A549 (cell line): ENCODE results near the gene GLOD4. TPM values are rescaled to one million over a fixed set of nuclear protein-coding genes. Genes with fewer than 3 reads are reported as not detected.

Experiments
- ATAC-seq, 2 experiments: fragments of 200-7000 bp in 1 of 2; fragments of >200 bp in 1 of 2; cut with Nextera tagmentation in 1 of 2; cut with Tn5 transposase in 1 of 2; 3 replicates each; pipeline versions ENCODE4 v1.8.0 to v1.9.1; 2018 to 2020; ENCODE audit warnings: mild to moderate bottlenecking in 1 of 2, moderate library complexity in 1 of 2
- CTCF ChIA-PET: fragments of 300-600 bp; sonication (Branson Sonifier 250); formaldehyde crosslinking; extraction: SDS; loops from one replicate; lab custom pipeline; 2021; ENCODE audit warnings: antibody characterized with exemption, inconsistent platforms; lab: Yijun Ruan, JAX
- POLR2A ChIA-PET: fragments of 350-600 bp; formaldehyde crosslinking; extraction: SDS; loops from one replicate; lab custom pipeline; 2021; ENCODE audit warnings: antibody characterized with exemption, inconsistent platforms; lab: Yijun Ruan, JAX
- DNase-seq, 2 experiments: peaks; one replicate each; pipeline versions ENCODE4 v3.0.0 to v3.0.0-alpha.2; 2011 to 2016; ENCODE audit warnings: low read depth in 1 of 2, low spot score in 1 of 2
- FAIRE-seq: peaks from 2 replicates; lab custom pipeline; 2011; peaks lifted over from hg19 to GRCh38; lab: Jason Lieb, UNC
- H3K27ac ChIP-seq, 2 experiments: fragments of >200 bp; sonication (Bioruptor Twin); formaldehyde crosslinking; 3 replicates each; pipeline ENCODE4 v1.5.1; 2016 to 2017
- H3K4me1 ChIP-seq: fragments of >200 bp; sonication (Bioruptor Twin); formaldehyde crosslinking; 3 replicates; pipeline ENCODE4 v1.6.1; 2016
- H3K4me2 ChIP-seq: fragments of >200 bp; sonication (Bioruptor Twin); formaldehyde crosslinking; 3 replicates; pipeline ENCODE4 v1.6.1; 2016
- H3K4me3 ChIP-seq: fragments of >200 bp; sonication (Bioruptor Twin); formaldehyde crosslinking; 3 replicates; pipeline ENCODE4 v1.5.1; 2016
- H3K9me3 ChIP-seq: fragments of >200 bp; sonication (Bioruptor Twin); formaldehyde crosslinking; 3 replicates; pipeline ENCODE4 v1.6.1; 2016
- ATOH8 ChIP-seq: fragments of 250-450 bp; sonication (Bioruptor Pico); IDR thresholded peaks from 2 replicates; pipeline ENCODE4 v1.5.0; 2020; ENCODE audit warnings: low read depth, mild to moderate bottlenecking, moderate library complexity
- CBX8 ChIP-seq: fragments of 200-600 bp; sonication (generic); IDR thresholded peaks from 2 replicates; pipeline ENCODE4 v1.6.1; 2016
- CEBPB ChIP-seq, 2 experiments: fragments of >200 bp in 1 of 2; sonication (Bioruptor Twin) in 1 of 2; formaldehyde crosslinking in 1 of 2; IDR thresholded peaks; 2 replicates each; pipeline ENCODE4 v1.6.1; 2012 to 2016
- CHD2 ChIP-seq: fragments of 150-350 bp; IDR thresholded peaks from 2 replicates; pipeline ENCODE4 v1.6.1; 2014; ENCODE audit warnings: low read length; ENCODE audit not compliant: partially characterized antibody
- CTCF ChIP-seq: fragments of >200 bp; sonication (Bioruptor Twin); formaldehyde crosslinking; IDR thresholded peaks from 3 replicates; pipeline ENCODE4 v1.5.1; 2016
- EHF ChIP-seq: fragments of 250-450 bp; sonication (Bioruptor Pico); IDR thresholded peaks from 2 replicates; pipeline ENCODE4 v1.5.0; 2020; ENCODE audit warnings: mild to moderate bottlenecking
- FOSL2 ChIP-seq, 2 experiments: fragments of 450-650 bp in 1 of 2; fragments of >200 bp in 1 of 2; sonication (Bioruptor Twin) in 1 of 2; formaldehyde crosslinking; IDR thresholded peaks; 2 replicates each; pipeline versions ENCODE4 v1.5.0 to v1.6.1; 2016 to 2020; ENCODE audit warnings: mild to moderate bottlenecking in 1 of 2, moderate library complexity in 1 of 2
- FOXS1 ChIP-seq: fragments of 250-450 bp; sonication (Bioruptor Pico); IDR thresholded peaks from 2 replicates; pipeline ENCODE4 v1.5.0; 2020; ENCODE audit warnings: mild to moderate bottlenecking, moderate library complexity
- GATA3 ChIP-seq: IDR thresholded peaks from 2 replicates; pipeline ENCODE4 v1.6.1; 2012; ENCODE audit warnings: borderline replicate concordance
- HDAC2 ChIP-seq: fragments of 200-600 bp; sonication (generic); IDR thresholded peaks from 2 replicates; pipeline ENCODE4 v1.6.1; 2016
- HMGXB4 ChIP-seq: fragments of 250-450 bp; sonication (Bioruptor Pico); IDR thresholded peaks from 2 replicates; pipeline ENCODE4 v1.5.0; 2021; ENCODE audit warnings: mild to moderate bottlenecking, moderate library complexity, borderline replicate concordance
- HOXA7 ChIP-seq: fragments of 250-450 bp; sonication (Bioruptor Pico); IDR thresholded peaks from 2 replicates; pipeline ENCODE4 v1.5.0; 2020; ENCODE audit warnings: mild to moderate bottlenecking, moderate library complexity
- HOXB13 ChIP-seq: fragments of 250-450 bp; sonication (Bioruptor Pico); IDR thresholded peaks from 2 replicates; pipeline ENCODE4 v1.5.0; 2020; ENCODE audit warnings: low read depth, mild to moderate bottlenecking, moderate library complexity
- JUN ChIP-seq, 2 experiments: fragments of >200 bp; sonication (Bioruptor Twin); formaldehyde crosslinking; IDR thresholded peaks; 2 replicates in 1 of 2; 3 replicates in 1 of 2; pipeline ENCODE4 v1.6.1; 2016 to 2017
- KDM1A ChIP-seq: fragments of 200-600 bp; sonication (generic); IDR thresholded peaks from 2 replicates; pipeline ENCODE4 v1.6.1; 2016; ENCODE audit warnings: low read depth, mild to moderate bottlenecking
- KDM5A ChIP-seq: fragments of 200-600 bp; sonication (generic); IDR thresholded peaks from 2 replicates; pipeline ENCODE4 v1.6.1; 2016; ENCODE audit warnings: antibody characterized with exemption, mild to moderate bottlenecking
- MYC ChIP-seq: IDR thresholded peaks from 2 replicates; pipeline ENCODE4 v1.6.1; 2012; ENCODE audit warnings: mild to moderate bottlenecking, inconsistent platforms, low read length, improper control_type of control experiment, borderline replicate concordance
- PHF8 ChIP-seq: fragments of 200-600 bp; sonication (generic); IDR thresholded peaks from 2 replicates; pipeline ENCODE4 v1.6.1; 2016; ENCODE audit warnings: low read depth, mild to moderate bottlenecking, antibody characterized with exemption, moderate library complexity, borderline replicate concordance
- POLR2AphosphoS2 ChIP-seq: conservative IDR thresholded peaks from 2 replicates; pipeline ENCODE4 v1.6.1; 2012; ENCODE audit warnings: low read length, improper control_type of control experiment, inconsistent platforms
- RAD21 ChIP-seq, 2 experiments: fragments of >200 bp in 1 of 2; sonication (Bioruptor Twin) in 1 of 2; formaldehyde crosslinking in 1 of 2; IDR thresholded peaks in 1 of 2; conservative IDR thresholded peaks in 1 of 2; 2 replicates in 1 of 2; 3 replicates in 1 of 2; pipeline ENCODE4 v1.6.1; 2012 to 2018; ENCODE audit warnings: inconsistent platforms in 1 of 2
- REST ChIP-seq: fragments of 200-600 bp; sonication (generic); IDR thresholded peaks from 2 replicates; pipeline ENCODE4 v1.6.1; 2016; ENCODE audit warnings: antibody characterized with exemption, mild to moderate bottlenecking, moderate library complexity
- RFX5 ChIP-seq: fragments of 450-650 bp; IDR thresholded peaks from 2 replicates; pipeline ENCODE4 v1.7.1; 2014; ENCODE audit warnings: antibody characterized with exemption, mild to moderate bottlenecking, moderate library complexity
- SREBF2 ChIP-seq: fragments of 450-650 bp; IDR thresholded peaks from 2 replicates; pipeline ENCODE4 v1.6.1; 2014; ENCODE audit warnings: mild to moderate bottlenecking, moderate library complexity
- USF2 ChIP-seq: fragments of 450-650 bp; IDR thresholded peaks from 2 replicates; pipeline ENCODE4 v1.6.1; 2014; ENCODE audit warnings: antibody characterized with exemption
- ZC3H11A ChIP-seq: fragments of 450-650 bp; IDR thresholded peaks from 2 replicates; pipeline ENCODE4 v1.6.1; 2014; ENCODE audit warnings: antibody characterized with exemption, mild to moderate bottlenecking
- WGBS: methylation state at CpG from one replicate; pipeline ENCODE4 v1.1.6; 2017; ENCODE audit errors: missing lambda C conversion rate; 5-methylcytosine and 5-hydroxymethylcytosine counted together
- polyA plus RNA-seq, 4 experiments: library from polyadenylated mRNA; depleted of rRNA in 3 of 4; stranded (reverse); fragments of >200 nt; fragmentation: RNase III in 1 of 4; extraction: RNeasy Plus Mini Kit Qiagen cat#74134 plus additional on column Dnase treatment in 1 of 4; gene quantifications; 2 replicates in 3 of 4; 3 replicates in 1 of 4; pipeline ENCODE4 v1.2.3, GENCODE V29; 2011 to 2017
- TF ChIP-seq, protein P1 (sequence below): fragments of >200 bp; sonication (Bioruptor Twin); formaldehyde crosslinking; IDR thresholded peaks from 2 replicates; pipeline ENCODE4 v1.6.1; 2016

Gene GLOD4
- polyA plus RNA-seq, 2 of the 4 experiments (the other 2 are of a cell fraction), result 133 to 141 TPM

DNA sequence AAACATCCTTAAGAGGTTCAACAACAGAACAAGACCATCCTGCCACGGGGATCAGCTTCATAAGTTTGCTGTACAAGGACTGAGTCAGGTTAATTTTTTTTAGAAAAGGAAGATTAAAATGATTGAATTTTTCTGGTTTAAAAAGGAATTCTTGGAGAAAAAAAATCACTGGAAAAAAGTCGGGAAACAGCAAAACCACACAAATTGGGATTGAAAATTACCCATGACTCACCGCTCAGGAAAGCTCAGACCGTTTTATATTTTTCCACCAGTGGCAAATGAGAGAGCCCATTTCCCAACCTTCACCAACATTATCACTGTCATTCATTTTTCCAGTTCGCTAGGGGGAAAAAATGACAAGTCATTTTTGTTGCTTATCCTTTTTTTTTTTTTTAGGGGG is 46.7 kb upstream of the GLOD4 start:
- H3K4me1 ChIP-seq, result no peaks in the 10 kb centered on the region
- H3K4me2 ChIP-seq, result no peak overlapping the region
- peaks cover 8% of the 10 kb centered on the region for H3K9me3 ChIP-seq
- FAIRE-seq, result no peak
- H3K27ac ChIP-seq, result no peak overlapping the region
- no peak for DNase-seq
- no peak for ATAC-seq
- POLR2A ChIA-PET, result no interaction called here
- CTCF ChIA-PET, result interaction anchor here (0.6 kb wide), 1 partner anchor 112 kb away, joined by 3 read pairs; no protein-coding TSS in a partner anchor
- WGBS, result 75% methylated on average over 5 of the region's 5 CpGs
- H3K4me3 ChIP-seq, result no peak overlapping the region
- TF ChIP-seq FOSL2 (IDR thresholded peaks at IDR 0.05) (no peak), FOSL2 (CRISPR knock-in tag; IDR thresholded peaks at IDR 0.05) (no peak), KDM1A (no peak), SREBF2 (no peak), USF2 (no peak), CTCF (no peak), PHF8 (no peak), HMGXB4 (CRISPR knock-in tag) (no peak), EHF (CRISPR knock-in tag) (no peak), HOXB13 (CRISPR knock-in tag) (no peak), POLR2AphosphoS2 (no peak), HDAC2 (no peak), CBX8 (no peak), CHD2 (no peak), JUN (IDR thresholded peaks at IDR 0.05) (no peak), CEBPB (IDR thresholded peaks at IDR 0.05) (no peak), REST (no peak)
- TF ChIP-seq, protein P1, sequence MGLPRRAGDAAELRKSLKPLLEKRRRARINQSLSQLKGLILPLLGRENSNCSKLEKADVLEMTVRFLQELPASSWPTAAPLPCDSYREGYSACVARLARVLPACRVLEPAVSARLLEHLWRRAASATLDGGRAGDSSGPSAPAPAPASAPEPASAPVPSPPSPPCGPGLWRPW, result no peak

- no peak overlapping the region for H3K4me3 ChIP-seq
- ChIA-PET CTCF (interaction anchor here (1.0 to 1.1 kb wide), 2 partner anchors 32 to 113 kb away, joined by 3 to 6 read pairs; no protein-coding TSS in a partner anchor), POLR2A (no interaction called here)
- 87% methylated on average over 21 of the region's 21 CpGs for WGBS
- no peak for FAIRE-seq
- H3K27ac ChIP-seq, result no peak overlapping the region
- no peak overlapping the region for H3K4me2 ChIP-seq
- ATAC-seq, result no peak
- H3K4me1 ChIP-seq, result no peaks in the 10 kb centered on the region
- peaks cover 4% of the 10 kb centered on the region for H3K9me3 ChIP-seq
- DNase-seq, result no peak
- no peak for TF ChIP-seq ZC3H11A
- TF ChIP-seq FOXS1 (CRISPR knock-in tag), result no peak
- no peak for TF ChIP-seq SREBF2
- no peak for TF ChIP-seq KDM5A
- no peak for TF ChIP-seq ATOH8 (CRISPR knock-in tag)
- TF ChIP-seq RFX5, result no peak
- no peak for TF ChIP-seq CTCF
- no peak for TF ChIP-seq RAD21 (conservative IDR thresholded peaks at IDR 0.05 in 1 of 2, IDR thresholded peaks at IDR 0.05 in 1 of 2)
- TF ChIP-seq PHF8, result no peak
- no peak for TF ChIP-seq HOXA7 (CRISPR knock-in tag)
- no peak for TF ChIP-seq MYC
- no peak for TF ChIP-seq JUN (IDR thresholded peaks at IDR 0.05)
- TF ChIP-seq GATA3, result no peak
These were observed 44.7 kb upstream of the GLOD4 start for GRCh38 chr17:826778-827177.
